GM18502 (cell line): Measurements from ENCODE around the gene ST6GALNAC5.
"Not testable (repeated sequence)": the region's sequence is repeated elsewhere in the genome, so short reads cannot be mapped to it uniquely, and the experiment has no call there.

Experiments
- ATAC-seq: cut with Tn5 transposase; IDR thresholded peaks from one replicate; pipeline ENCODE4 v1.9.1; 2021; ENCODE audit warnings: mild to moderate bottlenecking; ENCODE audit not compliant: unreplicated experiment, poor library complexity

The ST6GALNAC5 gene

DNA sequence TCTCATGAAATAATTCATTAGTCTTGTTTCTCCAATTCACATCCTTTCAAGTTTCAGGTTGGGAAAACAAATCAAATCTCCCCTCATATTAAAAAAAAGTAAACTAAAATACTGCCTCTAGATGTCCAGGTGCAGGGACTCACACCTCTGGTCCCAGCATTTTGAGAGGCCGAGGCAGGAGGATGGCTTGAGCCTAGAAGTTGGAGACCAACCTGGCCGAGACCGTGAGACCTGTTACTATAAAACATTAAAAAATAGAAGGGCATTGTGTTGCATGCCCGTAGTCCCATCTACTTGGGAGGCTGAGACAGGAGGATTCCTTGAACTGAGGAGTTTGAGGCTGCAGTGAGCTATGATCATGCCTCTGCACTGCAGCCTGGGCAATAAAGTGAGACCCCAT is 61.9 kb downstream of the ST6GALNAC5 start:
- no peak for ATAC-seq

DNA sequence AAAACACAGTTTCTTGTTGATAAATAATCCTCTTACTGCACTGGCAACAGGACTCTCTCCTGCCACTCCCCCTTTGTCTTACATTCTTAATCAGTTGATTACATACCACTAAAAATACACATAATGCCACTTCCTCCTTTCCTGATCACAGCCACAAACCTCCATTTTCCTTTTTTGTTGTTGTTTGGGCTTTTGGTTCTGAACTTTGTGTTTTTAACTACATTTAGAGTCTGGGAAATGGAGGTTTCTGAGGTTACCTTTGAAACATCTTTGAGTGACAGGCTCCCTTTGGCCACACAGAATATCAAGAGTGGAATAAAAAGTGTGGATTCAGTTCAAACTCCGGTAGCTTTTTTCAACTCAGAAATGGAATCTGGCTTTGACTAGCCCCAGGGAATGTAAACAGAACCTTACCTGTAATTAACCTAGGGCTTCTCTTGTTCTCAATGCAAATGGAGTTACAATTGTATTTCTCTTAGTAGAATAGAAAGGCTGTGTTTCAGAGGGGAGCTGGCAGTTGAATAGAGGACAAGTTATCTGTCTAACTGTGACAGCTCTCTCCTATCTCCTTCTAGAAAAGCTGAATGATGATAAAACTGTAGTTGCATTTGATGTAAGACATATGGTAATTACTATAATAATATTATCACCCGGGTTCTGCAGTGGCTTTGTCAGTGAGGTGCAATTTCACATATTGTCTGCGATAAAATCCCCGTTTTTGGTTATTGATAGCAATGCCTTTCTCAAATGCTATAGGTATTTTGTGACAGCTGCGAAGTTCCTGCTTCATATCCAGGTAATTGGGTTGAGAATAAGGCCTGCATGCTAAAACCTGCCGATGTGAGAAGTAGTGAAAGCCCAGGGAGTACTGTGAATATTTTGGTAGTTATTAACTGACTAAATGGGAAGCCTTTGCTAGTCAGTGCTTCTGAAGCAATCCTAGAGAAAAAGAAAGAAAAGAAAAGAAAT is 66.9 kb downstream of the ST6GALNAC5 start:
- no peak for ATAC-seq

DNA sequence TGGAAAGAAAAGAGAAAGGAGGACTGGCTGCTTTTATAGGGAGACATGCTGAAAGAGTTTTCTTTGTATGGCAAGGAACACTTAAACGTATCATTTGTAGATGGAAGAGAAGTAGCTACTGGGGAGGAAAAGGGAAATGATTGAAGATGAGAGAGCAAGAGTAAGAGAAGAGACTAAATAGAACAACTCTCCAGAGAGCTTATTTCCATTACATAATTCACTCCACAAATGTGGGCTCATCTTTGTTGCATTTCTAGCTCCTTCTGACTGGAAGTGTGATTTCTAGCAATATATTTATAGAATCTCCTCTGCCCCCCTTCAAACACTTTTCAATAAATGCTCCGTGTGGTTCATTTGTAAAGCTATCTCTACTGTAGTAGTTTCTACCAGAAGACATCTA is 71.0 kb downstream of the ST6GALNAC5 start:
- ATAC-seq, result no peak

DNA sequence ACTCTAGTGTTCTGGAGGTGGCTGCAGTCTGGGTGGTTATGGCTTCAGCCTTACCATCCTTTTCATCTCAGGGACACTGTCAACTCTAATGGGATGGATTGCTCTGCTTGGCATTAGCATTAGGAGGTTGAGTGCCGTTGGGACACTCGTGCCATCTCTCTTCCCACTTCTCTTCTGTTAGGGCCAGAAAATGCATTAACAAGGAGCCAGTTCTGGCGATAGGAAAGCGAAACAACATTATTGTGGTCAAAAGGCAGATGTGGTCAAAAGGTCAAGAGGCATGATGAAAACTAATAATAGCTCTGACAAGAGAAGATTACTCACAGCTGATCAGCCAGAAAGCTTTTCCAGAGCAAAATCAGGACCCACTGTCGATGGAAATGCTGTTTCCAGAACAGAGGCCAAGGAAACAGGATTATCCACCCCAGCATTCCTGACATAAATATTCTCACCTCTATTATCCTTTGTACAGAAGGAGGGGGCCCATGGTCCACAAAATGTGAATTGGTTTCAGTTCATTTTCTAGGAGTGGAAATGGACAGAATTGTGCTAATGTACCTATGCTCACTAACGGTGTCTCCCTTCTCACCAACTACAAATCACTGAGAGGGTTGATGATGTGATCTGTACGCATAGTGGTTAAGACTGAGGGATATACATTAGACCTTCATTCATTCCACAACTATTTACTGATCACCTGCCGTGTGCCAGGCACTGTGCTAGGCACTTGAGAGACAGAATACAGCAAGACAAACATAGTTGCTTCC is 72.0 kb downstream of the ST6GALNAC5 start:
- peak; percentile 53 for ATAC-seq

DNA sequence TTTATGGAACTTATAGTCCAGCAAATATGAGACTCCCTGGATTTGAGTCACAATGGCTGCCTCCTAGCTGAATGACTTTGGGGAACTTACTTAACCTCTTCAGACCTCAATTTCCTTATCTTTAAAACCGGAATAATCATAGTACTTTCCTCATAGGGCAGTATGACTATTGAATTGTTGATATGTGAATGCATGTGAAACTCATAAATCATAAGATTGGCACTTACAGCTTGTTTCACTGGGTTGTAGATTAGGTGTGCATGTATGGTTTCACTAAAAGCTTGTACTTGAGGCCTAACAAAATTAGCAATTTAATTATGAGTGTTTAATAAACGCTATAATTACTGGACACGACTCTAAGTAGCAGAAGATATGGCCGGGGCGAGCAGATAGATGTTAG is 72.5 kb downstream of the ST6GALNAC5 start:
- no peak for ATAC-seq

DNA sequence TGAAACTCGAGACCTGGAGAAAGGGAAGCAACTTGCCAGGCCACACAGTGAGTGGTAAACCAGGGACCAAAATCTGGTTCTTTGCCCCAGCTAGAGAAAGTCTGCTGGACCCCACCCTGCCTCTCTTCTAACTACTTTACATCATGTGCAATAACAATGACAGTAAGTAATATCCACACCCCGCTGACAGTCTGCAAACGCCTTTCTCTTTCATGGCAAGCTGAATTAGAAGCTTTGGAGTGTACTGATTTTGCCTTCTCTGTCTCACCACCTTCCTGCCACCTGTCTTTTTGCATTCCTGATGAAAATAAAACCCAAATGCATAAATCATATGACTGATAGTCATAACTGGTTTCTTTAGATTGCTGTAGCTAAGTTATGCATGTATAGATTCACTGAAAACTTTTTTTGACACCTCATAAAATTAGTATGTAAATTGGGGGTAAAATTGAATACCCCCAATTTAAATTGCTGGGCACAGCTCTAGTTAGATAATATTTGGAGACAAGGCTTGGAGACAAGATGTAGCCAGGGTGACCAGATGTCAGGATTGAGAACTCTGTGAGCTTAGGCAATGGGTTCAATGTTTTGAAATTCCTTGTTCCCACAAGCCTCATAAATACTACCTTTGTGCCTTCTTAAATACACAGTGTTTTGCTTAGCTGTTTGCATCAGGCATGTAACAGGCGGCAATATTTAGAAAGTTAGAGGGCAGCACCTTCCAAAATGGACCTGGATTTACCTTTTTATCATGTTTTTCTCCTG is 73.5 kb downstream of the ST6GALNAC5 start:
- no peak for ATAC-seq

DNA sequence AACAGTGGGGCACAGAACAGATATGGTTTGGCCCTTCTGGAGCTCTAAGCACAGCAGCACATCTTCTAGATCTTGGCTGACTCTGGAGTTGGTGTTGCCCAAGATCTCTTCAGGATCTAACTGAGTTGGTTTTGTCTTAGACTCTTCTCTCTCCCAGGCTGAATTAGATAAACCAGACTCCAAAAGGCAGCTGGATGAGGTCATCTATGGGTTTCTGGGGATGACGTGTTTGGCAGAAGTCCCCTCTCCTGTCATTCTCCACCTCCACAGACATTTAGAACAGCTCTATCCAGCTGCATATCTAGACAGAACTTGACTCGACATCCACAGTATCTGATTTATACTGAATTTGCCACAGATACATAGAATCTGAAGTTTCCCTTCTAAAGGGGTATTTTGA is 75.3 kb downstream of the ST6GALNAC5 start:
- ATAC-seq, result no peak

DNA sequence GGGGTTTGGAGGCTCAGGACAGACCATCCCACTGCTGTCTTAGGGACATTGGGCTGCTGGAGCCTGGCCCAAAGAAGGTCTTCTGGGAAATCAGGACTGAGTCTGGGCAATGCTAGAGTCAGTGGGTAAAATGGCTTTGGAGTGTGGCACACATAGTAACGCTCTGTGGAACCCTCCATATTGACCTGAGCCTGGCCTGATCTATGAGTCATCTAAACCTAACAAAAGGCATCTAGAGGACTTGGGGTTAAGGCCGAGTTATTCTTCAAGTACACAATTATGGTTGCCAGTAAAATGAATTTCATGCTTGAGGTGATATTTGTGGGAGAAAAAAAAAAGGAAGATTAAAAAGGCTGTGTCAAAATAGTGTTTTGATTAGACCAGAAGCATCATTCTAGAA is 77.7 kb downstream of the ST6GALNAC5 start:
- no peak for ATAC-seq

DNA sequence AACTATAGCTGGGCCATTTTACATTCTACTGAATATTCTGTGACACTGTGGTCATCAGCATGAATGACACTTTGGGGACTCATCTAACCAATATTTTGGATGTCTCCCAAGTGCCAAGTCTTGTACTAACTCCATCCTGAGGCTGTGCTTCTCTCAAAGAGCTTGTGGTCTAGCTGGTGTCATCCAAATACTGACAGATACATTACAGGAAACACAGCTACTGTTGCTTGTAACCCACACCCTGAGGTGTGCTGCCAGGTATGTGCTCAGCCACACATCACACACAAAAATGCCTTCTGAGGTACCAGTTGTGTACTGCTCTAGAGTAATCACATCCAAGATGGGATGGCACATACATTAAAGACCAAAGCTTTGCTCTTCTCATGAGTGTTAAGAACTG is 81.6 kb downstream of the ST6GALNAC5 start:
- ATAC-seq, result no peak

DNA sequence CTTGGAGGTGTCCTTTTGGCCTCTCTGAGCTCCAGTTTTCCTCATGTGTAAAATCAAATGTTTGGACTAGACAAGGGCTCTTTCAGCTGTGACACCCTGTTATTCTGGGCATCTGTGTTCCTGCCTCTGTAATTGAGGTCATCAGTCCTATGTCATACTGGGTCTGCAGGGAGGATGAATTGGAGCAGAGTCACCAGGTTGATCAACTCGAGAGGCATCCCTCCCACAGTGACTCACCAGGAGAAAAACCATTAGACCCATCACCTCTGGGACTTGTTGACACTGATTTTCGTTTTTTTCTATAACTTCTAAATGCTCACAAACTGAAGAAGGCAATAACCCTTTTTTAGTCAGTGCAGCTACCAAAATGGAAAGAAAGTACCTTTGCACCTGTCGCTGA is 82.2 kb downstream of the ST6GALNAC5 start:
- ATAC-seq, result no peak

DNA sequence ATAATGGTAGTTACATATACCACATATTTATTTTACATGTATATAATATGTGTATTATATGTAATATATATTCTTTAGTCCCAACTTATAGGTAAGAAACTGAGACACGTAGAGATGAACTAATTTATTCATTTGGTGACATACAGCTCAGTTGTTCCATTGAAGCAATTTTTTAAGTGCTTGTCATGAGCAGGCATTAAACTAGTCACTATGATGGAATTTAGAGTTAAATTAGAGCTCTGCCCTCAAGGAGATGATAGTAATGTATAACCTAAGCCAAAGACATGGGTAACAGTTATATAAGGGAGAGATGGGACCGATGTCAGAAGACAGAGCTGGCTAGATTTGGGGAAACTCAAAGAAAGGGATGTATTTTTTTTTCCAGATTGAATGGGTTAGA is 83.0 kb downstream of the ST6GALNAC5 start:
- no peak for ATAC-seq

DNA sequence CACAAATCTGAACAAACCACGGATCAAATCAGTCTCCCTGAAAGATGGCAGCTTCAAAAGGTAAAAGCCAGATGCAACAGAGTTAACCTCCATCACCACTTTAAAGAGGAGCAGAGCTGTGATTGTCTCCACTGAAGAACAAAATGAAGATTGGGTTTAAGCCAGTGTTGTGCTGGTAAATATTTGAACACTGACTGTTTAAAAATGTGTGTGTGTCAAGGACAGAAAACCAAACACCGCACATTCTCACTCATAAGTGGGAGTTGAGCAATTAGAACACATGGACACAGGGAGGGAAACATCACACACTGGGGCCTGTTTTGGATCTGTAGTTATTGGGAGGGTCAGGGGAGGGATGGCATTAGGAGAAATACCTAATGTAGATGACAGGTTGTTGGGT is 83.9 kb downstream of the ST6GALNAC5 start:
- no peak for ATAC-seq

DNA sequence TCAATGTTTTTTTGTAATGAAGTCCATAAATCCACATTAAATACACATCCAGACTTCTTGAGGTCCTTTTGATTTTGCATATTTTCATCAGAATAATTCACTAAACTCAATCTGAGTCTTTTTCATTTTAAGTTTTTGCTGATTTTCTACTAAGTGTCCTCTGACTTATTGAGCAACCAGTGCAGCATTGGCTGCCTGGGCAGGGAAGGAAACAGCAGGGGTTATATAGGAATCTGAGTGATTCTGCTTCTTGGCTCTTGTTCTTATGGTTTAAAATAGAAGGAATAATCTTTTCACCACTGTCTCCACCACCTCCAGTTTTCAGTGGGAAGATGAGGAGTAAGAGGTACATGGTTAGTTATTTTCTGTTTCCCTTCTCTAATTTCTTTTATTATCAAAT is 88.4 kb downstream of the ST6GALNAC5 start:
- ATAC-seq, result no peak

DNA sequence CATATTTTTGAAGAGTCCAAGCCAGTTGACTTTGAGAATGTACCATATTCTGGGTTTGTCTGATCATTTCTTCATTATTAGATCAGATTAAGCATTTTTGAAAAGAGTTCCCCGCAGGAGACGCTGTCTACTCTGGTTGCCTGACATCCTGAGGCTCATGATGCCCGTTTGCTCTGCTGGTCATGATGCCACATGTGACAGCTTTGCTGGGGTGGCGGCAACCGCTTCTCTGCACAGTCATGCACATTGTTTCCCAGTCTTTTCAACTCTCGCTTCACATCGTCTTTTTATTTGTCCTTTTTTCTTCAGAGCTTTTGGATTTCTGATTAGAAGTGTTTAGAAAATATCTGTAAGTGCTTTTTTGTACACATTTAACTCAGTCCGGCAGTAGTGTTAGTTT is 90.7 kb downstream of the ST6GALNAC5 start:
- no peak for ATAC-seq

DNA sequence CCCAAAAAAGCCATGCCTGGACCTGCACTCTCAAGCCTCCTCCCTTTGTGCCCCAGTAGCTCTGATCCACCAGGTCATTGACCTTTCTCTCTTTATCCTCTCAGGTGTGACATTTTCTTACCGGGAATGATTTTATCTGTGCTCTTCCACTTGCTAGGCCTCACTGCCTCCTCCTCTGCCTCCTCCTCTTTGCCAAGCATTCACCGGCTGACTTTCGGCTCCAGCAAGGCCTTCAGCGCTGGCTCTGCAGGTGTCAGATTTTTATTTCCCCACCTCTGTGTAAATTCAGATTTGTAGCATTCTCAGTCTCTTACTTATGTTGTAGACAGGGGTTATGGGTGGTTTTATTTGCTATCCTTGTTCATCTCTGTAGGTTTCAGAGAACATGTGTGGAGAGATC is 91.5 kb downstream of the ST6GALNAC5 start:
- ATAC-seq, result no peak

DNA sequence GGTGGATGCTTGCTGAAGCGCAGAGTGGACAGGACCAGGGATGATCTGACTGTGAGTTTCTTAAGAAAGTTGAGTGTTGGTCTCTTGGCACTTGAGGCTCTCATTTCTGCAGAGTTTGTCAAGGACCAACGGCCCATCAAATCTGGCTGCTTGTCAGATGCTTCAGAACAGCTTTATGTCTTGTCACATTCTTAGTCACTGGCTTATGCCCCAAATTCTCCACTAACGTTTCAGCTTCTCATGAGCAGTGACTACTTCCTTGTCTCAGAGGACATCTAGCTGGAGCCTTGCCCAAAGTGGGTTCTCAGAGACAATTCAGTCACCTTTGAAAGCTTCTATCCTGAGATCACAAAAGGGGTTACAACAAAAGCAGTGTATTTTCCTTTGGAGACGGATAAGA is 92.3 kb downstream of the ST6GALNAC5 start:
- no peak for ATAC-seq

DNA sequence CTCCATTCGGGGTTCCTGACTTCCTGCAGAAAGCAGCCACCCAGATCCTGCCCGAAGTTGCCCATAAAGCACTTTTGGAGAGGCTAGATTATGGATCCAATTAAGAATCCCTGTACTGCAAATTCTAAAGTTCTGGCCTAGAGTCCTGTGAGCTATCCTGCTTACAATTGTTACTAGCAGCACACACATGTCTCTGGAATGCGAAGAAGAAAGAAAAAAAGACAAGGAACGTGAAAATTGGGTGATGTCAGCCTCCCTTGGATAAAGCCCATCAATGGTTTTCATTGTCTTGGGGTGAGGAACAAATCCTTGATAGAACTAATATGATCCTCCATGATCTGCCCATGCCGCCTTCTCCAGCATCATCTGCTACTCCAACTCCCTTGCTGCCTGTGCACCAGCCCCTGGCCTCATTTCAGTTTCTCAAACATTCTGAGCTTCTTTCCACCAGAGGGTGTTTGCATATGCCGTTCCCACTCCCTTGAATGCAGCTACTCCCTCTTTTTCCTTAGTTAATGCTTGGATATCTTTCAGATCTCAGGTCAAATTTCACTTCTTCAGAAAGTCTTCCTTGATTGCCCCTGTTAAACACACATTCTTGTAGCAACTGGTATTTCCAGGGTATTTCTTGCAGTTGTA is 94.0 kb downstream of the ST6GALNAC5 start:
- no peak for ATAC-seq

DNA sequence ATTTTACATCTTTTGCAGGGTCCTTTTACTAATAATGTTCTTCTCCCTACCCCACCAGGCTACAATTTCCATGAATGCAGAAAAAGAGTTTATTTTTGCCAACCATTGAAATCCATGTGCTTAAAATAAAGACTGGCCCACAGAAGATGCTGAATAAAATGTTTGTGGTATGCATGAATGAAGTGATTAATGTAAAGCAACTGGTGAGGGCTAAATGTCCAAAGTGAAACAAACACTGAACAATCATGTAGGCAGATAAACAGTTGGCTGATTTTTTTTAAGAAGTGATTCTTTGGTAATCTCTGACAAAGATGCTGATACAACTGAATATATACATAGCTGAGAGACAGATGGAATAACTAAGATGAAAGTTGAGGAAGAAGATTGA is 94.5 kb downstream of the ST6GALNAC5 start:
- no peak for ATAC-seq

DNA sequence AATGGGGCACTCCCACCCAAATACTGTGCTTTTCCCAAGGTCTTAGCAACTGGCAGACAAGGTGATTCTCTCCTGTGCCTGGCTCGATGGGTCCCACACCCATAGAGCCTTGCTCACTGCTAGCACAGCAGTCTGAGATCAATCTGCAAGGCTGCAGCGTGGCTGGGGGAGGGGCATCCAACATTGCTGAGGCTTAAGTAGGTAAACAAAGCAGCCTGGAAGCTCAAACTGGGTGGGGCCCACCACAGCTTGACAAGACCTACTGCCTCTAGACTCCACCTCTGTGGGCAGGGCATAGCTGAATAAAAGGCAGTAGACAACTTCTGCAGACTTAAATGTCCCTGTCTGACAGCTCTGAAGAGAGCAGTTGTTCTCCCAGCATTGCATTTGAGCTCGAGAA is 114.0 kb downstream of the ST6GALNAC5 start:
- ATAC-seq, result not testable (repeated sequence)

DNA sequence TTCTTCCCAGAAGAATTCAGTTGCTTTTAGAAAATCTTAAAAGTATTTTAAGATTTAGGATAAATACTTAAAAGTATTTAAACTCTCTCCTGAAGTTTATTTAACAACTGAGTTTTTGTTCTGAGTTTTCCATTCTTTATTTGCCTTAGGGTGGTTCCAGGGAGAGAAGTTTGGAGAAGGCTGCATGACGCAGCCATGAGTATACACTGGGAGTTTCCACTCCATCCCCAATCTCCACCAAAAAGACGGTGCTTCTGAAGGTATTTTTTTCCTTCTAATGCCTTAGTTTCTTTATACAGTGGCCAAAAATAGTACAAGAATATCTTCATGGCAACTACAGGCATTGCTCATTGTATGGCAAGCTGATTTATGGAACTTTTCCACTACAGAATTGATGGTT is 122.7 kb downstream of the ST6GALNAC5 start:
- no peak for ATAC-seq
